HEK293 (cell line): ENCODE measurements around the gene TMEM232.

ENCODE experiments used
- CTCF ChIP-seq: fragments of 450-650 bp; formaldehyde crosslinking; IDR thresholded peaks from 2 replicates; pipeline ENCODE4 v1.5.1; 2016; ENCODE audit warnings: missing biosample characterization, missing genetic modification characterization
- EGR2 ChIP-seq: fragments of 450-650 bp; formaldehyde crosslinking; IDR thresholded peaks from 2 replicates; pipeline ENCODE4 v1.5.1; 2016; ENCODE audit warnings: low read depth, missing biosample characterization, missing genetic modification characterization
- GFI1B ChIP-seq: fragments of 450-650 bp; formaldehyde crosslinking; IDR thresholded peaks from 2 replicates; pipeline ENCODE4 v1.5.1; 2016; ENCODE audit warnings: missing biosample characterization, missing genetic modification characterization
- GLIS1 ChIP-seq: fragments of 450-650 bp; formaldehyde crosslinking; IDR thresholded peaks from 2 replicates; pipeline ENCODE4 v1.5.1; 2016; ENCODE audit warnings: missing biosample characterization, missing genetic modification characterization
- HOXA7 ChIP-seq: sonication (generic); formaldehyde crosslinking; IDR thresholded peaks from 2 replicates; pipeline ENCODE4 v1.8.1; 2022; ENCODE audit warnings: missing genetic modification reagents, borderline replicate concordance
- KLF1 ChIP-seq: fragments of 450-650 bp; formaldehyde crosslinking; IDR thresholded peaks from 2 replicates; pipeline ENCODE4 v1.5.1; 2016; ENCODE audit warnings: missing biosample characterization, missing genetic modification characterization
- PRDM1 ChIP-seq: fragments of 450-650 bp; formaldehyde crosslinking; IDR thresholded peaks from 2 replicates; pipeline ENCODE4; 2016; ENCODE audit warnings: missing biosample characterization, missing genetic modification characterization
- PRDM10 ChIP-seq: fragments of 450-650 bp; formaldehyde crosslinking; IDR thresholded peaks from 2 replicates; pipeline ENCODE4 v1.5.1; 2016; ENCODE audit warnings: missing biosample characterization, missing genetic modification characterization
- ZBTB8A ChIP-seq: fragments of 450-650 bp; formaldehyde crosslinking; IDR thresholded peaks from 2 replicates; pipeline ENCODE4 v1.5.1; 2016; ENCODE audit warnings: missing biosample characterization, missing genetic modification characterization
- ZIC2 ChIP-seq: fragments of 450-650 bp; formaldehyde crosslinking; IDR thresholded peaks from 2 replicates; pipeline ENCODE4 v1.5.1; 2016; ENCODE audit warnings: missing biosample characterization, missing genetic modification characterization
- ZNF211 ChIP-seq: fragments of 450-650 bp; formaldehyde crosslinking; IDR thresholded peaks from 2 replicates; pipeline ENCODE4 v1.5.1; 2016; ENCODE audit warnings: low read depth, missing biosample characterization, missing genetic modification characterization
- ZNF239 ChIP-seq: fragments of 450-650 bp; formaldehyde crosslinking; IDR thresholded peaks from 2 replicates; pipeline ENCODE4 v1.5.1; 2016; ENCODE audit warnings: missing biosample characterization, missing genetic modification characterization
- ZNF266 ChIP-seq: fragments of 450-650 bp; formaldehyde crosslinking; IDR thresholded peaks from 2 replicates; pipeline ENCODE4 v1.5.1; 2016; ENCODE audit warnings: missing biosample characterization, missing genetic modification characterization, low read depth
- ZNF280C ChIP-seq: fragments of 450-650 bp; formaldehyde crosslinking; IDR thresholded peaks from 2 replicates; pipeline ENCODE4 v1.5.1; 2016; ENCODE audit warnings: missing biosample characterization, missing genetic modification characterization
- ZNF335 ChIP-seq: fragments of 450-650 bp; formaldehyde crosslinking; conservative IDR thresholded peaks from 2 replicates; pipeline ENCODE4 v1.5.1; 2016; ENCODE audit warnings: missing biosample characterization, missing genetic modification characterization
- ZNF350 ChIP-seq: fragments of 450-650 bp; formaldehyde crosslinking; IDR thresholded peaks from 2 replicates; pipeline ENCODE4 v1.5.0; 2017; ENCODE audit warnings: missing biosample characterization, mild to moderate bottlenecking, missing genetic modification characterization
- ZNF433 ChIP-seq: fragments of 450-650 bp; formaldehyde crosslinking; IDR thresholded peaks from 2 replicates; pipeline ENCODE4 v1.5.1; 2016; ENCODE audit warnings: missing biosample characterization, missing genetic modification characterization, low read depth
- ZNF561 ChIP-seq: fragments of 450-650 bp; IDR thresholded peaks from 2 replicates; pipeline ENCODE4 v1.5.1; 2018; ENCODE audit warnings: missing biosample characterization, missing genetic modification characterization, borderline replicate concordance
- ZNF623 ChIP-seq: fragments of 450-650 bp; formaldehyde crosslinking; IDR thresholded peaks from 2 replicates; pipeline ENCODE4 v1.5.1; 2016; ENCODE audit warnings: missing biosample characterization, missing genetic modification characterization
- ZNF76 ChIP-seq: fragments of 450-650 bp; formaldehyde crosslinking; IDR thresholded peaks from 2 replicates; pipeline ENCODE4; 2016; ENCODE audit warnings: low read depth, missing biosample characterization, missing genetic modification characterization, borderline replicate concordance
- ZNF837 ChIP-seq: fragments of 450-650 bp; formaldehyde crosslinking; IDR thresholded peaks from 2 replicates; pipeline ENCODE4 v1.5.1; 2016; ENCODE audit warnings: missing biosample characterization, missing genetic modification characterization
- ZSCAN30 ChIP-seq: fragments of 450-650 bp; IDR thresholded peaks from 2 replicates; pipeline ENCODE4 v1.5.1; 2018; ENCODE audit warnings: missing biosample characterization, mild to moderate bottlenecking, missing genetic modification characterization, moderate library complexity
- TF ChIP-seq, protein P1 (sequence below): sonication (generic); formaldehyde crosslinking; IDR thresholded peaks from 2 replicates; pipeline ENCODE4 v1.8.1; 2022; ENCODE audit warnings: mild to moderate bottlenecking, moderate library complexity, missing genetic modification reagents
- TF ChIP-seq, protein P2 (sequence below): IDR thresholded peaks from 2 replicates; pipeline ENCODE4 v1.6.1; 2011; ENCODE audit warnings: mild to moderate bottlenecking, low read depth, low read length, borderline replicate concordance
- TF ChIP-seq, protein P3 (sequence below): fragments of 450-650 bp; formaldehyde crosslinking; IDR thresholded peaks from 2 replicates; pipeline ENCODE4 v1.5.1; 2016; ENCODE audit warnings: missing biosample characterization, missing genetic modification characterization
- TF ChIP-seq, protein P4 (sequence below): fragments of 450-650 bp; formaldehyde crosslinking; IDR thresholded peaks from 2 replicates; pipeline ENCODE4 v1.5.1; 2016; ENCODE audit warnings: missing biosample characterization, missing genetic modification characterization

The TMEM232 gene

DNA sequence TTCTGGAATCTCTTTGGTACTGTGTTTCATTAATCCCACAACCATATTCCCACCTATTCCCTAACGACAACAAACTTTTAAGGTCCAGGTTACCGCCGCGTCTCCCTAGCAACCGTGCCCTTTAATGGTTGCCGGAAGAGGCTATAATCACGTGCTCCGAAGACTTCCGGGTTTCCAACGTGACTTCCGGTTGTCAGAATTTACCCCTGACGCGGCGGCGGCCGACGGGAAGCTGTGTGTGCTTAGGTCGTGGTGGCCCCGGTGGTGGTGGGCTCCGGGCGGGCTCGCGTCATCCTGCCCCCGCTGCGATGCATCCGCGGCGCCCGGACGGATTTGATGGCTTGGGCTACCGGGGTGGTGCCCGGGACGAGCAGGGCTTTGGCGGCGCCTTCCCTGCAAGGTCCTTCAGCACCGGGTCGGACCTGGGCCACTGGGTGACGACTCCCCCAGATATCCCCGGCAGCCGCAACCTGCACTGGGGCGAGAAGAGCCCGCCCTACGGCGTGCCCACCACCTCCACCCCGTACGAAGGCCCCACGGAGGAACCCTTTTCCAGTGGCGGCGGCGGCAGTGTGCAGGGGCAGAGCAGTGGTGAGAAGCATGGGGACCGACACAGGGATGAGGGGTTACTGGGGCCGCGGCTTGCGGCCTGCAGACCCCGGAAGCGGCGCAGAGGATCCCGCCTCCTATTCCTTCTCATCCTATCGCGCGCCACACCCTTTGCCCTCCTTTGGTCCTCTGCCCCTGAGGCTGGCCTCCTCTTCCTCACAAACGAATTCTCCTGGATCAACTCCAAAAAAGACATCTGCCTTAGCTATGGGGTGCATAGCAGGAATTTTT, 12.6 kb upstream of the TMEM232 start, which contains the start of gene SLC25A46 (continued):
- TF ChIP-seq ZNF76 = peak; percentile 84
- no peak for TF ChIP-seq EGR2
- TF ChIP-seq ZNF433 (tag by site-specific recombination) = no peak
- TF ChIP-seq ZNF211 (tag by site-specific recombination) = no peak
- TF ChIP-seq GLIS1 (tag by site-specific recombination) = peak; percentile 78
- TF ChIP-seq ZNF280C (tag by site-specific recombination) = no peak
- TF ChIP-seq ZIC2 = peak; percentile 59
- TF ChIP-seq ZBTB8A = peak; percentile 74
- no peak for TF ChIP-seq GFI1B (tag by site-specific recombination)
- no peak for TF ChIP-seq ZNF266
- TF ChIP-seq HOXA7 = no peak
- TF ChIP-seq, protein P1, sequence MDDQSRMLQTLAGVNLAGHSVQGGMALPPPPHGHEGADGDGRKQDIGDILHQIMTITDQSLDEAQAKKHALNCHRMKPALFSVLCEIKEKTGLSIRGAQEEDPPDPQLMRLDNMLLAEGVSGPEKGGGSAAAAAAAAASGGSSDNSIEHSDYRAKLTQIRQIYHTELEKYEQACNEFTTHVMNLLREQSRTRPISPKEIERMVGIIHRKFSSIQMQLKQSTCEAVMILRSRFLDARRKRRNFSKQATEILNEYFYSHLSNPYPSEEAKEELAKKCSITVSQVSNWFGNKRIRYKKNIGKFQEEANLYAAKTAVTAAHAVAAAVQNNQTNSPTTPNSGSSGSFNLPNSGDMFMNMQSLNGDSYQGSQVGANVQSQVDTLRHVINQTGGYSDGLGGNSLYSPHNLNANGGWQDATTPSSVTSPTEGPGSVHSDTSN = no peak
- TF ChIP-seq, protein P2, sequence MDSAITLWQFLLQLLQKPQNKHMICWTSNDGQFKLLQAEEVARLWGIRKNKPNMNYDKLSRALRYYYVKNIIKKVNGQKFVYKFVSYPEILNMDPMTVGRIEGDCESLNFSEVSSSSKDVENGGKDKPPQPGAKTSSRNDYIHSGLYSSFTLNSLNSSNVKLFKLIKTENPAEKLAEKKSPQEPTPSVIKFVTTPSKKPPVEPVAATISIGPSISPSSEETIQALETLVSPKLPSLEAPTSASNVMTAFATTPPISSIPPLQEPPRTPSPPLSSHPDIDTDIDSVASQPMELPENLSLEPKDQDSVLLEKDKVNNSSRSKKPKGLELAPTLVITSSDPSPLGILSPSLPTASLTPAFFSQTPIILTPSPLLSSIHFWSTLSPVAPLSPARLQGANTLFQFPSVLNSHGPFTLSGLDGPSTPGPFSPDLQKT = no peak
- no peak for TF ChIP-seq ZNF350 (tag by site-specific recombination)
- TF ChIP-seq PRDM1 = no peak
- TF ChIP-seq CTCF = no peak
- TF ChIP-seq ZNF623 (tag by site-specific recombination) = no peak
- no peak for TF ChIP-seq ZNF561
- TF ChIP-seq PRDM10 (tag by site-specific recombination) = peak; percentile 66; the same call in 1 of the 2 replicates
- TF ChIP-seq, protein P3, sequence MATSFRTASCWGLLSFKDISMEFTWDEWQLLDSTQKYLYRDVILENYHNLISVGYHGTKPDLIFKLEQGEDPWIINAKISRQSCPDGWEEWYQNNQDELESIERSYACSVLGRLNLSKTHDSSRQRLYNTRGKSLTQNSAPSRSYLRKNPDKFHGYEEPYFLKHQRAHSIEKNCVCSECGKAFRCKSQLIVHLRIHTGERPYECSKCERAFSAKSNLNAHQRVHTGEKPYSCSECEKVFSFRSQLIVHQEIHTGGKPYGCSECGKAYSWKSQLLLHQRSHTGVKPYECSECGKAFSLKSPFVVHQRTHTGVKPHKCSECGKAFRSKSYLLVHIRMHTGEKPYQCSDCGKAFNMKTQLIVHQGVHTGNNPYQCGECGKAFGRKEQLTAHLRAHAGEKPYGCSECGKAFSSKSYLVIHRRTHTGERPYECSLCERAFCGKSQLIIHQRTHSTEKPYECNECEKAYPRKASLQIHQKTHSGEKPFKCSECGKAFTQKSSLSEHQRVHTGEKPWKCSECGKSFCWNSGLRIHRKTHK (tag by site-specific recombination) = no peak
- TF ChIP-seq KLF1 = no peak
- TF ChIP-seq ZNF335 (tag by site-specific recombination) = peak; percentile 97
- no peak for TF ChIP-seq ZSCAN30 (tag by site-specific recombination)
- TF ChIP-seq, protein P4, sequence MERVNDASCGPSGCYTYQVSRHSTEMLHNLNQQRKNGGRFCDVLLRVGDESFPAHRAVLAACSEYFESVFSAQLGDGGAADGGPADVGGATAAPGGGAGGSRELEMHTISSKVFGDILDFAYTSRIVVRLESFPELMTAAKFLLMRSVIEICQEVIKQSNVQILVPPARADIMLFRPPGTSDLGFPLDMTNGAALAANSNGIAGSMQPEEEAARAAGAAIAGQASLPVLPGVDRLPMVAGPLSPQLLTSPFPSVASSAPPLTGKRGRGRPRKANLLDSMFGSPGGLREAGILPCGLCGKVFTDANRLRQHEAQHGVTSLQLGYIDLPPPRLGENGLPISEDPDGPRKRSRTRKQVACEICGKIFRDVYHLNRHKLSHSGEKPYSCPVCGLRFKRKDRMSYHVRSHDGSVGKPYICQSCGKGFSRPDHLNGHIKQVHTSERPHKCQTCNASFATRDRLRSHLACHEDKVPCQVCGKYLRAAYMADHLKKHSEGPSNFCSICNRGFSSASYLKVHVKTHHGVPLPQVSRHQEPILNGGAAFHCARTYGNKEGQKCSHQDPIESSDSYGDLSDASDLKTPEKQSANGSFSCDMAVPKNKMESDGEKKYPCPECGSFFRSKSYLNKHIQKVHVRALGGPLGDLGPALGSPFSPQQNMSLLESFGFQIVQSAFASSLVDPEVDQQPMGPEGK (tag by site-specific recombination) = peak; percentile 84; the same call in 1 of the 2 replicates
- no peak for TF ChIP-seq ZNF239 (tag by site-specific recombination)
- no peak for TF ChIP-seq ZNF837
